D721Med (cell line): Measurements from ENCODE around the gene G6PC1.

Source experiments
- DNase-seq: peaks from one replicate; pipeline ENCODE4 v3.0.0; 2011; ENCODE audit warnings: low spot score; ENCODE audit not compliant: insufficient read length
- FAIRE-seq: peaks from 2 replicates; lab custom pipeline; 2011; peaks lifted over from hg19 to GRCh38; lab: Jason Lieb, UNC
- TF ChIP-seq, protein P1 (sequence below): IDR thresholded peaks from 2 replicates; pipeline ENCODE4 v1.5.1; 2012; ENCODE audit warnings: mild to moderate bottlenecking, control low read depth; ENCODE audit not compliant: insufficient read depth; ENCODE audit errors: missing control alignments

G6PC1 gene

DNA sequence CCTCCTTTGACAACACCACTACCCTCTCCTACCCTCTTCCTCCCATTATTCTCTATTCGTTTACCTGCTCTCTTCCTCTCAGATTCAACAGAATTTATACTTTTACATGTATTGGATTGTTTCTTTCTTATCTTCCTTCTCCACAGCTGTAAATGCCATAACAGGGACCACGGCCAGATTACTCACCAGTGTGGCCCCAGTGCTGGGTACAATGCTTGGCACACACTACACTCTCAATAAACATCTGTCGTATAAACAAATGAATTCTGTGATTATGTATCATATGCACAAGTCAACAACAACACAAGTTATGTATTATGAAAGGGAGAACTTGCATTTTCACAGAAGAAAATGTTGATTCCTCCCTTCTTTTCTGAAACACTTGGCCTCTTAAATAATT, 43.6 kb downstream of the G6PC1 start:
- TF ChIP-seq, protein P1, sequence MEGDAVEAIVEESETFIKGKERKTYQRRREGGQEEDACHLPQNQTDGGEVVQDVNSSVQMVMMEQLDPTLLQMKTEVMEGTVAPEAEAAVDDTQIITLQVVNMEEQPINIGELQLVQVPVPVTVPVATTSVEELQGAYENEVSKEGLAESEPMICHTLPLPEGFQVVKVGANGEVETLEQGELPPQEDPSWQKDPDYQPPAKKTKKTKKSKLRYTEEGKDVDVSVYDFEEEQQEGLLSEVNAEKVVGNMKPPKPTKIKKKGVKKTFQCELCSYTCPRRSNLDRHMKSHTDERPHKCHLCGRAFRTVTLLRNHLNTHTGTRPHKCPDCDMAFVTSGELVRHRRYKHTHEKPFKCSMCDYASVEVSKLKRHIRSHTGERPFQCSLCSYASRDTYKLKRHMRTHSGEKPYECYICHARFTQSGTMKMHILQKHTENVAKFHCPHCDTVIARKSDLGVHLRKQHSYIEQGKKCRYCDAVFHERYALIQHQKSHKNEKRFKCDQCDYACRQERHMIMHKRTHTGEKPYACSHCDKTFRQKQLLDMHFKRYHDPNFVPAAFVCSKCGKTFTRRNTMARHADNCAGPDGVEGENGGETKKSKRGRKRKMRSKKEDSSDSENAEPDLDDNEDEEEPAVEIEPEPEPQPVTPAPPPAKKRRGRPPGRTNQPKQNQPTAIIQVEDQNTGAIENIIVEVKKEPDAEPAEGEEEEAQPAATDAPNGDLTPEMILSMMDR = no peak
- FAIRE-seq = no peak
- no peak for DNase-seq

DNA sequence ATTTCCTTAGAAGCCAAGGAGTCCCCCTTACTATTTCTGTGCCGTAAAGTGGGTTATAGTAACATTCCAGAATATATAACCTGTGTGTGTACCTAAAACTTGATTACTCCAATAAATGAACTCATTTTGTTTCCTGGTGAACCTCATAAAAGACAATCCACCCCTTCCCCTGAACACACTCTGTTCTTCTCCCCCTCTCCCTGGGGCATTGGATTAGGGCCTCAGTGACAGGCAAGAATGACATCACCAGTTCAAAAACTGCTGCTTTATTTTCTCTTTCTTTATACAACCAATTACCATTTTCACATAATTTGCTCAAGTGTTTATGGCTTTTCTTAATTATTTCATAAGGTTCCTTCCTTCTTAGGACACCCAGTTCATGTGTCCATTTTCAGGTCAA, 46.2 kb downstream of the G6PC1 start:
- DNase-seq (no peak), FAIRE-seq (no peak)
- TF ChIP-seq, protein P1 = no peak

GRCh38 chr17:42950044-42950783, 49.6 kb downstream of the G6PC1 start:
- FAIRE-seq = no peak
- DNase-seq = no peak
- TF ChIP-seq, protein P1 = no peak
